SK-N-DZ (cell line): Measurements from ENCODE around the gene TUT7. TPM values are rescaled to one million over a fixed set of nuclear protein-coding genes. Genes with fewer than 3 reads are reported as not detected.
"Not testable (repeated sequence)": the region's sequence is repeated elsewhere in the genome, so short reads cannot be mapped to it uniquely, and the experiment has no call there.

Experiments
- DNase-seq: peaks from one replicate; pipeline ENCODE4 v3.0.0-alpha.2; 2015; ENCODE audit warnings: low spot score
- polyA plus RNA-seq, 2 experiments: library from polyadenylated mRNA; depleted of rRNA; stranded (reverse); fragments of >200 nt; gene quantifications; 2 replicates each; pipeline ENCODE4 v1.2.3, GENCODE V29; 2014

The TUT7 gene
- polyA plus RNA-seq (2014; cell fraction: cytosol; rRNA removed), result 4.0 and 5.7 TPM in 2 replicates
- 9.4 and 11.8 TPM in 2 replicates for polyA plus RNA-seq (2014; cell fraction: nucleus; rRNA removed)

GRCh38 chr9:86354011-86354817 is at the start of gene TUT7:
Gene TUT7 (minus strand): TSS chr9:86354410. CDS start chr9:86353199, 1,211 bp downstream.
- peak; percentile 93 for DNase-seq

GRCh38 chr9:86402591-86402990 is 48.4 kb upstream of the TUT7 start:
- no peak for DNase-seq

- DNase-seq, result no peak
Observed at GRCh38 chr9:86396412-86396811, 42.2 kb upstream of the TUT7 start.

GRCh38 chr9:86390184-86390583 is 36.0 kb upstream of the TUT7 start:
- not testable (repeated sequence) for DNase-seq

GRCh38 chr9:86389628-86390027 is 35.4 kb upstream of the TUT7 start:
- no peak for DNase-seq

- DNase-seq, result no peak
Observed at GRCh38 chr9:86387376-86387775, 33.2 kb upstream of the TUT7 start.

GRCh38 chr9:86383000-86383399 is 28.8 kb upstream of the TUT7 start:
- not testable (repeated sequence) for DNase-seq

GRCh38 chr9:86376016-86376415 is 21.8 kb upstream of the TUT7 start:
- no peak for DNase-seq

GRCh38 chr9:86369810-86370209 is 15.6 kb upstream of the TUT7 start:
- DNase-seq, result no peak

- DNase-seq, result no peak
Observed at GRCh38 chr9:86368871-86369521, 14.8 kb upstream of the TUT7 start.

- no peak for DNase-seq
Observed at GRCh38 chr9:86361176-86361575, 7.0 kb upstream of the TUT7 start.

GRCh38 chr9:86359151-86359879 is 5.1 kb upstream of the TUT7 start:
- no peak for DNase-seq

- DNase-seq, result no peak
Observed at GRCh38 chr9:86356871-86357866, 3.0 kb upstream of the TUT7 start.

GRCh38 chr9:86355814-86356213 is 1.6 kb upstream of the TUT7 start:
- no peak for DNase-seq

- no peak for DNase-seq
Observed at GRCh38 chr9:86354818-86355309, 654 bp upstream of the TUT7 start.

GRCh38 chr9:86353655-86354010 is 577 bp downstream of the TUT7 start:
- no peak for DNase-seq

GRCh38 chr9:86352440-86353077 is 1.7 kb downstream of the TUT7 start:
- DNase-seq, result no peak

GRCh38 chr9:86351880-86352279 is 2.3 kb downstream of the TUT7 start:
- no peak for DNase-seq

- DNase-seq, result no peak
Observed at GRCh38 chr9:86350006-86350760, 4.0 kb downstream of the TUT7 start.

GRCh38 chr9:86349271-86349670 is 4.9 kb downstream of the TUT7 start:
- no peak for DNase-seq
